Neural cell (in vitro differentiated cells): ENCODE measurements around the gene UBA1. TPM values are rescaled to one million over a fixed set of nuclear protein-coding genes. Genes with fewer than 3 reads are reported as not detected.

Experiments
- H2AFZ ChIP-seq: fragments of 200-600, 300-800 bp; sonication (generic), shearing (Covaris generic); 2 replicates; pipeline ENCODE4 v1.6.0; 2014; ENCODE audit warnings: low read depth, mild to moderate bottlenecking, antibody characterized with exemption, low read length, moderate library complexity
- H3F3A ChIP-seq: fragments of 200-600 bp; shearing (Covaris generic); 2 replicates; pipeline ENCODE4 v1.6.1; 2016; ENCODE audit warnings: mild to moderate bottlenecking, moderate library complexity, mixed read lengths, antibody characterized with exemption, low read length; ENCODE audit not compliant: insufficient read depth, poor library complexity, severe bottlenecking
- H3K27ac ChIP-seq: fragments of 200-600, 300-800 bp; sonication (generic), shearing (Covaris generic); 2 replicates; pipeline ENCODE4 v1.5.1; 2014; ENCODE audit warnings: mild to moderate bottlenecking, low read length, moderate library complexity
- H3K27me3 ChIP-seq: fragments of 300-800, 200-600 bp; sonication (generic), shearing (Covaris generic); 2 replicates; pipeline ENCODE4 v1.6.0; 2014; ENCODE audit warnings: mild to moderate bottlenecking, low read depth, low read length, moderate library complexity; ENCODE audit not compliant: insufficient read depth
- H3K36me3 ChIP-seq: fragments of 300-800, 200-600 bp; sonication (generic), shearing (Covaris generic); 2 replicates; pipeline ENCODE4 v1.5.1; 2014; ENCODE audit warnings: mild to moderate bottlenecking, antibody characterized with exemption, low read length, moderate library complexity; ENCODE audit not compliant: insufficient read depth
- H3K4me2 ChIP-seq: fragments of 300-800, 200-600 bp; sonication (generic), shearing (Covaris generic); 2 replicates; pipeline ENCODE4 v1.6.0; 2014; ENCODE audit warnings: mild to moderate bottlenecking, low read length
- H3K4me3 ChIP-seq: fragments of 300-800, 200-600 bp; sonication (generic), shearing (Covaris generic); 2 replicates; pipeline ENCODE4 v1.5.1; 2014; ENCODE audit warnings: mild to moderate bottlenecking, low read length, moderate library complexity
- H3K79me2 ChIP-seq: fragments of 200-600 bp; shearing (Covaris generic); replicated peaks from 2 replicates; pipeline ENCODE4 v1.6.0; 2014; ENCODE audit warnings: mild to moderate bottlenecking, low read length, moderate library complexity; ENCODE audit not compliant: insufficient read depth
- H3K9ac ChIP-seq: fragments of 300-800, 200-600 bp; sonication (generic), shearing (Covaris generic); 2 replicates; pipeline ENCODE4 v1.6.1; 2016; ENCODE audit warnings: mild to moderate bottlenecking, low read length, mixed read lengths
- H3K9me2 ChIP-seq: fragments of 200-600 bp; shearing (Covaris generic); 2 replicates; pipeline ENCODE4 v1.6.1; 2016; ENCODE audit warnings: mild to moderate bottlenecking, low read length, mixed read lengths; ENCODE audit not compliant: insufficient read depth
- H3K9me3 ChIP-seq: fragments of 200-600, 300-800 bp; sonication (generic), shearing (Covaris generic); 2 replicates; pipeline ENCODE4 v1.6.1; 2016; ENCODE audit warnings: mild to moderate bottlenecking, mixed run types, low read length, moderate library complexity, mixed read lengths
- H4K20me1 ChIP-seq: fragments of 200-600 bp; shearing (Covaris generic); 2 replicates; pipeline ENCODE4 v1.6.1; 2016; ENCODE audit warnings: mild to moderate bottlenecking, mixed run types; ENCODE audit not compliant: insufficient read depth
- CTCF ChIP-seq: fragments of 450-650 bp; IDR thresholded peaks from 2 replicates; pipeline ENCODE4 v1.5.1; 2014; ENCODE audit warnings: antibody characterized with exemption, mild to moderate bottlenecking, moderate library complexity; ENCODE audit not compliant: poor library complexity, severe bottlenecking
- EP300 ChIP-seq: fragments of 450-650 bp; conservative IDR thresholded peaks from 2 replicates; pipeline ENCODE4 v1.6.1; 2014; ENCODE audit warnings: antibody characterized with exemption, mild to moderate bottlenecking, moderate library complexity; ENCODE audit not compliant: poor library complexity, severe bottlenecking
- EZH2 ChIP-seq: fragments of 200-600, 300-800 bp; shearing (Covaris generic), sonication (generic); IDR thresholded peaks from 2 replicates; pipeline ENCODE4 v1.6.1; 2014; ENCODE audit warnings: antibody characterized with exemption, low read length, borderline replicate concordance, mild to moderate bottlenecking; ENCODE audit not compliant: insufficient read depth, poor library complexity, severe bottlenecking
- MXI1 ChIP-seq: fragments of 450-650 bp; conservative IDR thresholded peaks from 2 replicates; pipeline ENCODE4 v1.6.1; 2014; ENCODE audit warnings: antibody characterized with exemption, mild to moderate bottlenecking; ENCODE audit not compliant: poor library complexity, severe bottlenecking
- POLR2AphosphoS5 ChIP-seq: IDR thresholded peaks from 2 replicates; pipeline ENCODE4 v1.6.1; 2012
- RAD21 ChIP-seq: fragments of 450-650 bp; conservative IDR thresholded peaks from 2 replicates; pipeline ENCODE4 v1.6.1; 2014; ENCODE audit warnings: antibody characterized with exemption, mild to moderate bottlenecking, moderate library complexity
- REST ChIP-seq: IDR thresholded peaks from 2 replicates; pipeline ENCODE4 v1.6.1; 2012; ENCODE audit warnings: borderline replicate concordance
- SMC3 ChIP-seq: fragments of 450-650 bp; conservative IDR thresholded peaks from 2 replicates; pipeline ENCODE4 v1.6.1; 2014; ENCODE audit warnings: antibody characterized with exemption, mild to moderate bottlenecking, moderate library complexity; ENCODE audit not compliant: poor library complexity
- TAF1 ChIP-seq: IDR thresholded peaks from 2 replicates; pipeline ENCODE4 v1.6.1; 2012; ENCODE audit warnings: low read depth
- polyA plus RNA-seq: library from polyadenylated mRNA; depleted of rRNA; stranded (reverse); fragments of >200 nt; gene quantifications from 2 replicates; pipeline ENCODE4 v1.2.3, GENCODE V29; 2014

UBA1 gene
- polyA plus RNA-seq, 1 donor from 2014 or later, result 132 TPM

- H3K27me3 ChIP-seq, result no peaks in the 10 kb centered on the region
- no peaks in the 10 kb centered on the region for H4K20me1 ChIP-seq
- H3K9me2 ChIP-seq, result no peaks in the 10 kb centered on the region
- TF ChIP-seq EP300 (no peak), SMC3 (no peak), TAF1 (no peak), POLR2AphosphoS5 (no peak), MXI1 (no peak), EZH2 (no peak), RAD21 (no peak), REST (no peak), CTCF (no peak)
- H3K9me3 ChIP-seq, result no peaks in the 10 kb centered on the region
- no peak overlapping the region for H3K27ac ChIP-seq
- H3K4me3 ChIP-seq, result no peak overlapping the region
- no peak overlapping the region for H3K9ac ChIP-seq
- no peaks in the 10 kb centered on the region for H3K79me2 ChIP-seq
- no peaks in the 10 kb centered on the region for H3K36me3 ChIP-seq
- no peak overlapping the region for H3K4me2 ChIP-seq
- H3F3A ChIP-seq, result no peaks in the 10 kb centered on the region
- no peak overlapping the region for H2AFZ ChIP-seq
Observed at GRCh38 chrX:47210661-47211425, 17.2 kb downstream of the UBA1 start.

- Histone ChIP-seq H3K4me2 (no peak overlapping the region), H2AFZ (no peak overlapping the region), H3K36me3 (no peaks in the 10 kb centered on the region), H3K9me2 (no peaks in the 10 kb centered on the region), H3F3A (no peaks in the 10 kb centered on the region), H3K27me3 (no peaks in the 10 kb centered on the region), H3K27ac (no peak overlapping the region), H3K4me3 (no peak overlapping the region), H4K20me1 (no peaks in the 10 kb centered on the region), H3K9me3 (no peaks in the 10 kb centered on the region), H3K9ac (no peak overlapping the region), H3K79me2 (no peaks in the 10 kb centered on the region)
- TF ChIP-seq EP300, result no peak
- no peak for TF ChIP-seq REST
- TF ChIP-seq EZH2, result no peak
- TF ChIP-seq MXI1, result no peak
- TF ChIP-seq TAF1, result no peak
- no peak for TF ChIP-seq RAD21
- TF ChIP-seq SMC3, result no peak
- TF ChIP-seq POLR2AphosphoS5, result no peak
- TF ChIP-seq CTCF, result no peak
Observed at GRCh38 chrX:47212381-47213293, 19.0 kb downstream of the UBA1 start.
